Mesodermal cell (in vitro differentiated cells): ENCODE data around the gene PHLDB3.
"Not testable (repeated sequence)": the region's sequence is repeated elsewhere in the genome, so short reads cannot be mapped to it uniquely, and the experiment has no call there.

Source experiments
- H3K27ac ChIP-seq: 2 replicates; pipeline ENCODE4 v1.7.0; 2013; ENCODE audit warnings: mild to moderate bottlenecking, low read depth, low read length, moderate library complexity; ENCODE audit not compliant: severe bottlenecking
- H3K36me3 ChIP-seq: 2 replicates; pipeline ENCODE4 v1.7.1; 2013; ENCODE audit warnings: mild to moderate bottlenecking, low read length, moderate library complexity; ENCODE audit not compliant: control insufficient read depth, insufficient read depth
- H3K4me1 ChIP-seq: one replicate; pipeline ENCODE4 v1.7.1; 2013; ENCODE audit warnings: mild to moderate bottlenecking, low read length; ENCODE audit not compliant: insufficient read depth, control insufficient read depth, poor library complexity, severe bottlenecking
- H3K4me3 ChIP-seq: 2 replicates; pipeline ENCODE4 v1.7.0; 2013; ENCODE audit warnings: low read length, control low read depth, mild to moderate bottlenecking; ENCODE audit not compliant: insufficient read depth, poor library complexity, severe bottlenecking; ENCODE audit errors: extremely low read depth
- H3K9me3 ChIP-seq: 2 replicates; pipeline ENCODE4 v1.7.1; 2013; ENCODE audit warnings: mild to moderate bottlenecking, low read length, moderate library complexity; ENCODE audit not compliant: control insufficient read depth
- WGBS, 2 experiments: methylation state at CpG; one replicate each; pipeline ENCODE4 v1.1.5; 2013; ENCODE audit warnings: missing lambda C conversion rate in 2 of 2; ENCODE audit not compliant: insufficient coverage in 2 of 2; 5-methylcytosine and 5-hydroxymethylcytosine counted together

The PHLDB3 gene

GRCh38 chr19:43457809-43458208, 46.7 kb downstream of the PHLDB3 start:
- Histone ChIP-seq H3K4me3 (no peak overlapping the region), H3K36me3 (no peaks in the 10 kb centered on the region), H3K27ac (no peak overlapping the region), H3K4me1 (no peaks in the 10 kb centered on the region), H3K9me3 (peaks cover under 1% of the 10 kb centered on the region)
- WGBS, 2 experiments: 67 to 81% methylated on average over 1 to 4 of the region's 4 CpGs

DNA sequence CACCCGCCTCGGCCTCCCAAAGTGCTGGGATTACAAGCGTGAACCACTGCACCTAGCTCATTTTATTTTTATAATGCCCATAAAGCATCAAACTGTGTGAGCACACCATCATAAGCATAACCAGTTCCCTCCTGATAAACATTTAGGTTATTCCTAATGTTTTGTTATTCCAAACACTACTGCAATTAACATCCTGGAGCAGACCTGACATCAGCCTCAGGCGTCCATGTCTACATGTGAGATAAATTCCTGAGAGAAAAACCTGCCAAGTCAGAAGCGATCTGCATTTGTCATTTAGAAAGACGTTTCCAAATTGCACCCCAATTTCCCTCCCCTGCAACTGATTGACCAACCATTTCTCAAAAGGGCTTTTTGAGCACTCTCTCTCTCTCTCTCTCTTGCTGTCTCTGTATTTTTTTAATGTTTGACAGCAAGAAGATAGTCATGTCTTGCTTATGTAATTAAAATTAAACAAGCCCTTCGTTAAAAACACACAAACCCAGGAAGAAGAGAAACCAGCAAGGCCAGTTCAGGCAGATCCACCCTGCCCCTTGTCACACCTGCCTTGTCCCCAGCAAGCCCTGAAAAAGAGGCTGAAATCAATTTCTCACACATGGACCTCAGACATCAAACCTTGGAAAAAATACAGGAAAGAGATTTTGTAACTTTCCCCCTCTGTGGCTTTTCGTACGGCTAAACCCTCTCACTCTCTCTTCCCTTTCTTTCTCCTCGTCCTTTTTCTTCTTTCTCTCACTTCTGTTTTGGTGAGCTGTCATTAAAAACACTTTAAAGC, 49.0 kb downstream of the PHLDB3 start:
- no peak overlapping the region for H3K27ac ChIP-seq

DNA sequence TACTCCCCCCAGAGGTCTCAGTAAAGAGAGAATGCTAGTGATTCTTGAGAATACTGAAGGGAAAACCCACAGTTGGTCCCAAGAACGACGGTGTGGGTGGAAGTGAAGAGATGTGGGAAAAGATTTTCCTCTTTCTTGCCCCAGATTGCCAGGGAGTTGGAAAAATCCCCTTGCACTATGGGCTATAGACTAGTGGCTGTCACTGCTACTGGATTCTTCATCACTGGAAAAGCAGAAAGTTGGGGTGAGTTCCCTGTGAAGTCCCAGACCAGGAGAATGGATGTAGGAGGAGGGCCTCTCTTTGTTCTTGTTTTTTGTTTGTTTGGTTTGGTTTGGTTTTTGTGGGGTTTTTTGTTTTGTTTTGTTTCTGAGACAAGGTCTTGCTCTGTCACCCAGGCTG, 50.5 kb downstream of the PHLDB3 start:
- Histone ChIP-seq H3K27ac (no peak overlapping the region), H3K4me1 (no peaks in the 10 kb centered on the region), H3K4me3 (no peak overlapping the region), H3K9me3 (peaks cover 4% of the 10 kb centered on the region), H3K36me3 (no peaks in the 10 kb centered on the region)
- WGBS, 2 experiments: 81% methylated on average over 2 of the region's 2 CpGs; no CpG with 5 or more reads in 1 of the 2 experiments

More for the DNA sequence above, 49.0 kb downstream of the PHLDB3 start:
- Histone ChIP-seq H3K9me3 (peaks cover 4% of the 10 kb centered on the region), H3K4me3 (no peak overlapping the region), H3K4me1 (no peaks in the 10 kb centered on the region), H3K36me3 (no peaks in the 10 kb centered on the region)
- 78 to 82% methylated on average over 5 to 6 of the region's 10 CpGs for WGBS, 2 experiments

GRCh38 chr19:43452582-43452981, 52.0 kb downstream of the PHLDB3 start:
- H3K27ac ChIP-seq: no peak overlapping the region
- no peaks in the 10 kb centered on the region for H3K4me1 ChIP-seq
- WGBS, 2 experiments: 62 to 84% methylated on average over 2 to 3 of the region's 3 CpGs
- H3K9me3 ChIP-seq: peaks cover 4% of the 10 kb centered on the region
- no peak overlapping the region for H3K4me3 ChIP-seq
- no peaks in the 10 kb centered on the region for H3K36me3 ChIP-seq

GRCh38 chr19:43450545-43450997, 54.0 kb downstream of the PHLDB3 start:
- Histone ChIP-seq H3K9me3 (peaks cover 4% of the 10 kb centered on the region), H3K36me3 (no peaks in the 10 kb centered on the region), H3K4me3 (no peak overlapping the region), H3K27ac (no peak overlapping the region), H3K4me1 (no peaks in the 10 kb centered on the region)
- 86% methylated on average over 1 of the region's 2 CpGs for WGBS, 2 experiments

DNA sequence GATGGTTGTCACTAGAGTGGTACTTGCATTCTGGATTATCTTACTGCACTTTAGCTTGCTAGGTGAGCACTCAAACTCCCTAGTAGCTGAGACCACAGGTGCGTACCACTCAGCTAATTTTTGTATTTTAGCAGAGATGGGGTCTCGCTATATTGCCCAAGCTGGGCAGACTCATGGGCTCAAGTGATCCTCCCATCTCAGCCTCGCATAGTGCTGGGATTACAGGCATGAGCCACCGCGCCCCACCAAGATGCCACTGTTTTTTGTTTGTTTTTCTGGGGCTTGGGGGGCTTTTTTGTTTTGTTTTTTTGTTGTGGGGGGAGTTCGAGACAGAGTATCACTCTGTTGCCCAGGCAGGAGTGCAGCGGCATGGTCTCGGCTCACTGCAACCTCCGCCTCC, 56.9 kb downstream of the PHLDB3 start:
- Histone ChIP-seq H3K4me1 (no peaks in the 10 kb centered on the region), H3K9me3 (peaks cover 2% of the 10 kb centered on the region), H3K4me3 (no peak overlapping the region), H3K36me3 (no peaks in the 10 kb centered on the region), H3K27ac (no peak overlapping the region)
- 91 to 96% methylated on average over 6 to 8 of the region's 9 CpGs for WGBS, 2 experiments

DNA sequence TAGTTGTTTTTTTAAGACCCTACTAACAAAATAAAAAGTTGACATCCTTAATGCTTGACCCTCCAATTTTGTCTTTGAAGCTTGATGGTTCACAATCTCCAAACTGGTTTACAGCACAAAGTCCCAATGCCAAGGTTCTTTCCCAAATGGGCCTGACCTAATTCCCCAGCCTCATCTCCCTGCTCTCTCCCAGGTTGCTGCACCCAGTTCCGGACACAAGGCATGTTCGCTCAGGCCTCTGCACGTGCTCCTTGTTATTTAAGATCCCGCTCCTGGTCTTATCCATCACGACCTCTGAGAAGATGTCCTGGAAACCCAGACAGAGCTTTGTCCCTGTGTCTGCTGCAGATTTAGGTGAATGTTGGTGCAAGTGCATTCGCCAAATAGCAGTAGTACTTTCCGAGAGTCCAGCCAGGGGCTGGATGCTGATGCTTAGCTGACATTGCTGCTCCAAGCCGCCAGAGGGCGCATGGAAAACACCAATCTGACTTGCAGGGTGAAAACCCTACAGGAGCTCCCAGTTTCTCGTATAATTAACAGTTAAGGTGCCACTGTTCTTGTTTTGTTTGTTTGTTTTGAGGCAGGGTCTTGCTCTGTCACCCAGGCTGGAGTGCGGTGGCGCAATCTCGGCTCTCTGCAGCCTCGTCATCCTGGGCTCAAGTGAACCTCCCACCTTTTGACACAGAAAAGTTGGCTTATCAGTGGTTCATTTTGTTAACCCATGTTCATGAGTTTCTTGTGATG, 57.6 kb downstream of the PHLDB3 start:
- Histone ChIP-seq H3K4me1 (no peaks in the 10 kb centered on the region), H3K27ac (no peak overlapping the region), H3K4me3 (no peak overlapping the region), H3K36me3 (no peaks in the 10 kb centered on the region), H3K9me3 (no peaks in the 10 kb centered on the region)
- 29 to 30% methylated on average over 13 of the region's 14 CpGs for WGBS, 2 experiments

DNA sequence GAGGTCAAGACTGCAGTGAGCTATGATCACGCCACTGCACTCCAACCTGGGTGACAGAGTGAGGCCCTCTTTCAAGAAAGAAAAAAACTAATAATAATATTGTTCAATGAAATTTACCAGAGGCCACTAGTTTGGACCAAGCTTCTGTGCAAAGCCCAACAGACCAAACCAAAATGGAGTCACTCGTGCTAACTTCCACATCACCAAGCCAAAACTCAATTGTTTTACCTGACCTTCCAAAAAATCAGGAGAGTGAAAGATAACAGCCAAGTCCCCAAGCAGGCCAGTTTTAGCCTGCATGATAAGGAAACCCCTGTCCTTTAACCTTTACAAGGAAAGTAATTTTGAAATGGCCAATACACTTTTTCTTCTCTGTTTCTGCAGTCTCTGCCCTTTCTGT, 59.1 kb downstream of the PHLDB3 start:
- Histone ChIP-seq H3K27ac (no peak overlapping the region), H3K4me3 (no peak overlapping the region), H3K36me3 (no peaks in the 10 kb centered on the region), H3K9me3 (no peaks in the 10 kb centered on the region), H3K4me1 (no peaks in the 10 kb centered on the region)
- 78 to 100% methylated on average over 1 of the region's 2 CpGs for WGBS, 2 experiments

DNA sequence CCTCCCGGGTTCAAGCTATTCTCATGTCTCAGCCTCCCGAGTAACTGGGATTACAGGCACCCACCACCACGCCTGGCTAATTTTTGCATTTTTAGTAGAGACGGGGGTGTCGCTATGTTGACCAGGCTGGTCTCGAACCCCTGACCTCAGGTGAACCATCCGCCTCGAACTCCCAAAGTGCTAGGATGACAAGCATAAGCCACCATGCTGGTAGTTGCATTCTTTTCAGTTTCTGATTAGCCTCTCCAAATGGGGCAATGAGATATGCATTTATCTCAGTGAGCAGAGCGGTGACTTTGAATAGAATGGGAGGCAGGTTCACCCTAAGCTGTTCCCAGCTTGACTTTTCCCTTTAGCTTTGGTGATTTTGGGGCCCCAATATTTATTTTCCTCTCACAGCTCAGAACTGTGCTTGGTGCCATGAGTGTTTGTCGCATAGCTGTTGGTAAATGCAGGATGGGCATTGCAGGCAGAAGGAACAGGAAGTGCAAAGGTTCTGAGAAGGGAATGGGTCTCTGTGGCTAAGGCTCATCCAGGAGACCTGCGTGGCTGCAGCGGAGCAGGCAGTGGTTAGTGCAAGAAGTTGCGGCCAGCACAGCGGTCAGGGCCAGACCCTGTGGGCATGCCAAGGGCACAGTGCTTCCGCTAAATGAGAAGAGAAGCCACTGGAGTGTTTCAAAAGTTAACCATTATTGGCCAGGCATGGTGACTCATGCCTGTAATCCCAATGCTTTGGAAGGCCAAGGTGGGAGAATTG, 59.8 kb downstream of the PHLDB3 start:
- Histone ChIP-seq H3K4me1 (no peaks in the 10 kb centered on the region), H3K4me3 (no peak overlapping the region), H3K27ac (no peak overlapping the region), H3K9me3 (peaks cover 3% of the 10 kb centered on the region), H3K36me3 (no peaks in the 10 kb centered on the region)
- 91 to 94% methylated on average over 14 to 15 of the region's 15 CpGs for WGBS, 2 experiments

GRCh38 chr19:43444091-43444490, 60.5 kb downstream of the PHLDB3 start:
- not testable (repeated sequence) for H3K36me3 ChIP-seq, H3K27ac ChIP-seq, H3K4me1 ChIP-seq, H3K9me3 ChIP-seq, H3K4me3 ChIP-seq
- WGBS, 2 experiments: 90 to 97% methylated on average over 8 to 9 of the region's 9 CpGs
